Smooth muscle cell (in vitro differentiated cells): ENCODE results near the gene AMBRA1. TPM values are rescaled to one million over a fixed set of nuclear protein-coding genes. Genes with fewer than 3 reads are reported as not detected.

ENCODE experiments used
- DNase-seq: peaks from one replicate; lab custom pipeline; 2025; ENCODE audit not compliant: unreplicated experiment; lab: John Stamatoyannopoulos, UW
- H2AFZ ChIP-seq: fragments of 200-600 bp; sonication (generic); 2 replicates; pipeline ENCODE4 v1.6.0; 2016; ENCODE audit warnings: antibody characterized with exemption, low read depth, mild to moderate bottlenecking
- H3F3A ChIP-seq: fragments of 200-600 bp; sonication (generic); 2 replicates; pipeline ENCODE4 v1.6.0; 2017; ENCODE audit warnings: antibody characterized with exemption, low read depth
- H3K27ac ChIP-seq: fragments of 200-600 bp; sonication (generic); 2 replicates; pipeline ENCODE4 v1.5.1; 2016; ENCODE audit warnings: low read depth, mild to moderate bottlenecking
- H3K27me3 ChIP-seq: fragments of 200-600 bp; sonication (generic); 2 replicates; pipeline ENCODE4 v1.6.1; 2016; ENCODE audit warnings: low read depth, mild to moderate bottlenecking
- H3K36me3 ChIP-seq: fragments of 200-600 bp; sonication (generic); 2 replicates; pipeline ENCODE4 v1.5.1; 2016; ENCODE audit warnings: low read depth
- H3K4me1 ChIP-seq: fragments of 200-600 bp; sonication (generic); 2 replicates; pipeline ENCODE4 v1.5.1; 2016; ENCODE audit warnings: low read depth
- H3K4me2 ChIP-seq: fragments of 200-600 bp; sonication (generic); 2 replicates; pipeline ENCODE4 v1.6.0; 2016; ENCODE audit warnings: mild to moderate bottlenecking
- H3K4me3 ChIP-seq: fragments of 200-600 bp; sonication (generic); 2 replicates; pipeline ENCODE4 v1.5.1; 2016; ENCODE audit warnings: mild to moderate bottlenecking
- H3K79me2 ChIP-seq: fragments of 200-600 bp; sonication (generic); 2 replicates; pipeline ENCODE4 v1.6.0; 2016; ENCODE audit warnings: low read depth, mild to moderate bottlenecking
- H3K9ac ChIP-seq: fragments of 200-600 bp; sonication (generic); 2 replicates; pipeline ENCODE4 v1.6.0; 2016; ENCODE audit warnings: low read depth
- H3K9me3 ChIP-seq: fragments of 200-600 bp; sonication (generic); replicated peaks from 2 replicates; pipeline ENCODE4 v1.5.1; 2016; ENCODE audit warnings: low read depth
- H4K20me1 ChIP-seq: fragments of 200-600 bp; sonication (generic); 2 replicates; pipeline ENCODE4 v1.6.0; 2016; ENCODE audit warnings: low read depth
- CTCF ChIP-seq: fragments of 200-600 bp; sonication (generic); IDR thresholded peaks from 2 replicates; pipeline ENCODE4 v1.5.1; 2017; ENCODE audit warnings: borderline replicate concordance, mild to moderate bottlenecking, antibody characterized with exemption; ENCODE audit not compliant: insufficient read depth, poor library complexity, severe bottlenecking
- WGBS: methylation state at CpG from one replicate; pipeline ENCODE4 v1.1.7; 2016; ENCODE audit warnings: low lambda C conversion rate; 5-methylcytosine and 5-hydroxymethylcytosine counted together
- polyA plus RNA-seq: library from polyadenylated mRNA; unstranded; fragments of >200 nt; fragmentation: Nextera tagmentation; extraction: Ambion mirVana; gene quantifications from 2 replicates; pipeline ENCODE4 v1.2.1, GENCODE V29; 2016
- total RNA-seq: library from RNA; depleted of rRNA; stranded (reverse); fragments of >200 nt; gene quantifications from 2 replicates; pipeline ENCODE4 v1.2.3, GENCODE V29; 2014

AMBRA1 gene
- total and polyA plus RNA-seq, 2 experiments from 2014 or later: 10.3 to 38.3 TPM

- TF ChIP-seq CTCF: no peak
- H3K4me1 ChIP-seq: peaks cover 22% of the 10 kb centered on the region
- no peaks in the 10 kb centered on the region for H3K9me3 ChIP-seq
- H3K79me2 ChIP-seq: peaks cover 84% of the 10 kb centered on the region
- 72% methylated on average over 2 of the region's 2 CpGs for WGBS
- DNase-seq: no peak
- no peak overlapping the region for H3K4me2 ChIP-seq
- H3K9ac ChIP-seq: peak overlapping the region; percentile 7
- no peaks in the 10 kb centered on the region for H3K36me3 ChIP-seq
- peak overlapping the region; percentile 84 for H3K27ac ChIP-seq
- H4K20me1 ChIP-seq: peaks cover 99% of the 10 kb centered on the region
- peaks cover 3% of the 10 kb centered on the region for H3F3A ChIP-seq
- H3K4me3 ChIP-seq: no peak overlapping the region
- H2AFZ ChIP-seq: no peak overlapping the region
- H3K27me3 ChIP-seq: no peaks in the 10 kb centered on the region
Measured at GRCh38 chr11:46555267-46556054, 38.4 kb downstream of the AMBRA1 start.

DNA sequence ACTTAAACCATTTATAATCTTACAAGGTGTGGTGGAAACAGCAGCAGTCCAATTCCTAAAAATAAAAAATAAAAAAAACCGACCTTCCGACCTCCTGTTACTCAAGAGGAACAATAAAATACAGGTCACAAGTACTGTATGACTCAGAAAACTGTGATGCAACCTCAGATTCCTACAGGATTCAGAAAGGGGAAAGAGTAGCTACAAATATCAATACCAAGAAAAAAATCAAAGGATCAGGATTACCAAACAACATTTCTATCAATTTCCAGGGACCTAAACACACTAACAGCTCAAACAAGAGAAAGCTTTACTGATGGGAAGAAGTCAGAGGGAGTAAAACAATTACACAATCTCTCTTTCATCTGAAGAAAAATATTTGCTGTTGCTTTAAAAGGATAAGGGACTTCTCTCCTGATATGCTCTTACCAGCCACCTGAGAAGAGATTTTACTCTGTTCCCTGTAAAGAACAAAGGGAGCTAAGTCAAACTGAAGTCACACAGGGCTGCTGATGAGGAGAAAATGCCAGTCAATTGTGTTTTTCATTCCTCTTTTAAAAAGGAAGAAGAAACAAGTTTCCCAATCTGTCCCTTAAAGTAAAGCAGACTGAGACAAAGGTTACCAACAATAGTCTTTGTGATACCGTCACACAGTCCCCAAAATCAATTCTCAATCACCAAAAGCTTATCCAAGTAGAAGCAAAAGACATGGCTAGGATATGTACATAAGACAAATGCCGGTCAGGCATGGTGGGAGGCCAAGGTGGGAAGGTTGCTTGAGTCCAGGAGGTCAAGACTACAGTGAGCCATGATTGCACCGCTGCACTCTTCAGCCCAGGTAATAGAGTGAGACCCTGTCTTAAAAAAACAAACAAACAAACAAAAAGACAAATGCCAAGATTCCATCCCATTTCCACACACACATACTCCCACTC lies 39.3 kb downstream of the AMBRA1 start:
- Histone ChIP-seq H3F3A (peaks cover 3% of the 10 kb centered on the region), H3K4me1 (peaks cover 22% of the 10 kb centered on the region), H3K9ac (peak overlapping the region; percentile 7), H3K36me3 (no peaks in the 10 kb centered on the region), H3K27me3 (no peaks in the 10 kb centered on the region), H4K20me1 (peaks cover 99% of the 10 kb centered on the region), H3K79me2 (peaks cover 84% of the 10 kb centered on the region), H3K27ac (peak overlapping the region; percentile 84), H3K9me3 (no peaks in the 10 kb centered on the region), H3K4me2 (peak overlapping the region; percentile 2), H3K4me3 (no peak overlapping the region), H2AFZ (no peak overlapping the region)
- DNase-seq: no peak
- WGBS: 71% methylated on average over 5 of the region's 5 CpGs
- no peak for TF ChIP-seq CTCF

- TF ChIP-seq CTCF: no peak
- Histone ChIP-seq H3K36me3 (no peaks in the 10 kb centered on the region), H3K27ac (peak overlapping the region; percentile 84), H3K4me3 (no peak overlapping the region), H2AFZ (no peak overlapping the region), H4K20me1 (peaks cover 99% of the 10 kb centered on the region), H3K27me3 (no peaks in the 10 kb centered on the region), H3K4me2 (peak overlapping the region; percentile 2), H3K79me2 (peaks cover 84% of the 10 kb centered on the region), H3F3A (peaks cover 3% of the 10 kb centered on the region), H3K4me1 (peaks cover 22% of the 10 kb centered on the region), H3K9ac (no peak overlapping the region), H3K9me3 (no peaks in the 10 kb centered on the region)
- 52% methylated on average over 1 of the region's 1 CpG for WGBS
- DNase-seq: no peak
Measured at GRCh38 chr11:46553814-46554212, 40.0 kb downstream of the AMBRA1 start.
